Femur (tissue), 1 donor: ENCODE measurements around the gene SRGAP2B.
"Not testable (repeated sequence)": the region's sequence is repeated elsewhere in the genome, so short reads cannot be mapped to it uniquely, and the experiment has no call there.

Experiments used
- DNase-seq: peaks from one replicate; pipeline ENCODE4 v3.0.0-alpha.2; 2017

The SRGAP2B gene

DNA sequence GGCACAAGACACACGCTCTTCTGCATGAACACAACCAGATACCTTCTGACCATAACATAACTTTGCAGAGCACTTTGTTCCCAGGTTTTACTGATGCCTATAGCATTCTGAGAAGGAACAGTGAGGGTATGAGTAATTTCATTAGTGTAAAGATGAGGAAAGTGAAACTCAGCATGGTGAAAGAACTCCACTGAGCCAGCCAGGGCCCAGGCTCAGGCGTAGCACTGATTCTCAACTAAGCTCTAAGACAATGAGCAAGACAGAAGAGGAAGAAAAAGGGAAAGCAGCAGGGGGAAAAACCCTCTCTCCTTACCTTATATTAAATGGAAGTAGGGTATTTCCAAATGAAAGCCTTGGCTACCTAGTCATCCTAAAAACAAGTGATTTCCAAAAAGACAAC lies 155.1 kb downstream of the SRGAP2B start:
- not testable (repeated sequence) for DNase-seq

DNA sequence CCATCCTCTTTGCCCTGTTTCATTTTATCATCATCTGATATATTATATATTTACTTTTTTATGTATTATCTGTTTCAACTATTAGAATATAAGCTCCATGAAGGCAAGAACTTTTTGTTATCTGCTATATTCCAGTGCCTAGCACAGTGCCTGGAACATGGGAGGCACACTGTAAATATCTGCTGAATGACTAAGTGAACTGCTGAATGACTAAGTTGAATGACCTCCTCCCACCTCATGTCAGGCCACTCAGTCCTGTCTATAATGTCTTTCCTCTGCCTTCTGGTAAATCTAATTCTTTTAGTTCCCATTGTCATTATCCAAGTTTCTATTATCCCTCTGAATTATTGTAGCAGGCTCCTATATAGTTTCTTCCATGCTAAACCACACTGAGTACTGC lies 156.5 kb downstream of the SRGAP2B start:
- not testable (repeated sequence) for DNase-seq

DNA sequence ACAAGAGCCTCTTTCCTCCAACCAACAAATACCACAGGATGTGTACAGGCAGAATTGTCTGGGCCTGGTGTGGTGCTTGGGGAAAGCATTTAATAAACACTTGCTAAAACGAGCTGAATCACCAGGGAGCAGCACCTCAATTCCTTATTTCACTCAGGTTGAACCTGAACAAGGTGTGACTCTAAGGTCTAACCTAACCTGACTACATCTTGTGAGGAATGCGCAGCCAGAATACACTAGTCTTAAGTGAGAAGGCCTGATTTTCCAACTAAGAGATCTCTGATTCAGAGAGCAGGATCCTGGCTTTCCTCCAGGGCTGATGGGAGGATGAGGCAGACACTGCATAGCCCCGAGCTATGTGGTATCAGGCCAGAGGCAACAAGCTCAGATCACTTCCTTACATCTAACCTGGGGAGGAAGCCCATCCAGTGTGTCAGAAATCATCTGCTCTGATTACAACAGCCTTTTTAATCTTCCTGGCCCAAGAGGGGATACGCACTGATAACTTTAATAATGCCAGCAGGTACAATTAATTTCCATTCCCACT lies 158.9 kb downstream of the SRGAP2B start:
- DNase-seq: not testable (repeated sequence)

DNA sequence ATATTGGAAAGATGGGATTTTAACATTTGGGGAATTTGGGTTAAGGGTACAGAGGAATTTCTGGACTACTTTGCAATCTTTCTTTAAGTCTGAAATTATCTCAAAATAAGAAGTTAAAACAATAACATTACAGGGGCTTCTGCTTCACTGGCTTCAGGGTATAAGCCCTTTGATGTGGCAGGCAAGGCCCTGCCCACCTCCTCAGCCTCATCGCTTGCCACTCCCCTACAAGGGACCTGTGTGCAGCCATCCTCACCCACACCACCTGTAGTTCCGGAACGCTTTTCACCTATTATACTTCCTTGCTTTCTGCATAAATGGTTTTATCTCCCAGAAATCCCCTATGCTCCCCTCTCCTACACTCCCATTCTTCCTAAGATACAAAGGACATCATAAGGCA lies 159.8 kb downstream of the SRGAP2B start:
- not testable (repeated sequence) for DNase-seq

DNA sequence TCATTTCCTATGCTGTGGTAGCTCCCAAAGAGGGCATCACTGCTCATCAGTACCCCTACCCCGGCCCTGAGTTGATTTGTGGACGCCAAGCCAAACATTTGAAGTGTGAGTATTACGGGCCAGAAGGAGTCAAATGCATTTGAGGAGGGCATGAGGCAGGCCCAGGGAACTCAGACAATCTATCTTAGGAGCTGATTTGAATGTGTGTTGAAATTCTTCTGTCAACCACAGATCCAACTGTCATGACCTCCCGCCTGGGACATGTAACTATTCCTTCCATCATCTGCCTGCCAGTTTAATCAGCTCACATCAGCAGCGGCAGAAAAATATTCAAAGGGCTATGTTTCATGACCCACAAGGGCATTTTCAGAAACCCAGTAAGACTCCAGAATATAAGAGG lies 162.1 kb downstream of the SRGAP2B start:
- DNase-seq: not testable (repeated sequence)

DNA sequence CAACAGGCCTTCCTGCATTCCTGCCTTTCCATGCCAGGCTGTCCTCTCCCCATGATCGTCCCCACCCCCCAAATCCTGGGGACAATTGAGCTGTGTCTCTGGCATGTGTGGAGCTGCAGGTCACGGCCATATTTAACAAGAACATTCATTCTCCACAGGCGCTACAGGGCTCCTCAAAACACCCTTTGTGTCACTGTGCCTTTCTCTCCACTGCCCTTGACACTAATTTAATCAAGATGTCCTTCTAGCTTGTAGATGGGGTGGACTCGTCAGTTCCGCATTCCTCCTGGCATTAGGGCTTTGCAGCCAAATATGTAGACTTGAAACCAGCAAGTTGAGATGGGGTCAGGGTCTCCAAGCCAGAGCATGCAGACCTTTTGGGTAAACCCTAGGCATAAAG lies 163.0 kb downstream of the SRGAP2B start:
- DNase-seq: peak; percentile 12

DNA sequence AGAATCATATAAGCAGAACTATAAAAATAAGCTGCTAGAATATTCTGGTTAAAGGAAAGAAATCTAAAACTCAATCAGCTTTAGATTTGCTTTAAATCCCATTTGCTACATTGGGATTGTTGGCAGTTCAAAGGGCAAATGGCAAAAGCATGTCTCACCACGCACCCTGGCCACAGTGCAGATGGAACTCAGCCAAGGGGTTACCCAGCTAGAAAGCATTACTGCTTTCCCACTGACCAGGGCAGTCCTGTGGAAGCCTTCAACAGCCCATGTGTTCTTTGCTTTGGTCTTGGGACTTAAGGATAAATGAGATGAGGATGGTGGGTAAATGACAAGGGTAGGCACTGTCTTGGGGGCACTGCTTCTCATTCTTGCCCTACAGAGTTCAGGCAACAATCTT lies 163.6 kb downstream of the SRGAP2B start:
- DNase-seq: not testable (repeated sequence)

DNA sequence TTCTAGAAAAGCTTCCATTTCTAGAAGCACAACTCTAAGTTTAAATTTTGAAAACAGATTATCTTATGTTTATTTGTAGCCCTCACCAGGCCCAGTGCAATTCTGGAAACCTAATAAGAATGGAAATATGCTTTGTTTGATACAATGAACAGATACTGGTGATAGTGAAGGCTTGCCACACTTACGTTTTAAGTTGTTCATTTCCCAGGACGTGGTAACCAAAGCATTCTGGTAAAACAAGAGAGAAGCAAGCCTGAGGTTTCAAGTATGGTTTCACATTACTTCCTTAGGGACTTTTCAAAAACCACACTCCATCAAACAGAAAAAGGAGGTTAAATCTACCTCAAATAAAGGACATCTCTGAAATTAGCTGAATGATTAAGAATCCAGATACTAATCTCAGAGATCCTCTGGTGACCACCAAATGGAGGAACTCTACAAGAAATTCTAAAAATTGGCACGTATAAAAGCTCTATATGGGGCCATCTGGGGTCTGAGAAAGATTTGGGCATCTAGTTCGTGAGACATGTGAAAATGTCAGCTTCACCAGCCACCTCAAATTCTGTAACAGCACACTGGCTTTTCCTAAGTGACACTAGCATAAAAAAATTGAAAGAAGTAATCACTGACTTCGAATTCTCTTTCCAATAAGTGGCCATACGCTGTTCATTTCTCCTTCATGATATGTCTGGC lies 164.9 kb downstream of the SRGAP2B start:
- DNase-seq: not testable (repeated sequence)

DNA sequence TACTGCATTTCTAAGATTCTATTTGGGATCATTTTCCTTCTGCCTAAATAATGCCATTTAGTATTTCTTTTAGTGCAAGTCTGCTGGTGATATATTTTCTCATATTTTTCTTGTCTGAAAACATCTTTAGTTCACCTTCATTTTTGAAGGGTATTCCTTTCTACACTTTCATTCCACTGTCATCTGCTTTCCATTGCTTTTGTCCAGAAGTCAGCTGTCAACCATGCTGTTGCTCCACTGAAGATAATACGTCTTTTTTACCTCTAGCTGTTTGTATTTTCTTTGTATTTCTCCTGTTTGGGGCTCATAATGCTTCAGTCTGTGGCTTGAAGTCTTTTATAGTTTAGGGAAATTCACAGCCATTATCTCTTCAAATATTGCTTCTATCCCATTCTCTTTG lies 167.8 kb downstream of the SRGAP2B start:
- DNase-seq: not testable (repeated sequence)

DNA sequence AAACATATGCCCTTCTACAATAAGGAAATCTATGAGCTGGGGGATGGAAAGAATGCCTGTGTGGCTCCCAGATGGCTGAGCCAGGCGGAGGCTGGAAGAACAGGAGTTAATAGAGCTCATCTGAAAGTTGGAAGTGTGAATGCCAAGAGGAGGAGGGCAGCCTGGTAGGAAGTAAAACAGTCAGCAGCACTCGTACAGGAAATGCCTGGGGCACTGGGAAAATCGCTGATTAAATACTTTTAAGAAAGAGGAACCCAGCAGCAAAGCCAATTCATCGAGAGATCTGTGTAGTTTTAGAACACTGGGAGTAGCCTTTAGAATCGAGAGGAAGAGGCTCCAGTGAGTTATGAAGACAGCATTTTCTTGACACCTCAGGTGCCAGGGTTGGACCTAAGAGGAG lies 171.5 kb downstream of the SRGAP2B start:
- not testable (repeated sequence) for DNase-seq

DNA sequence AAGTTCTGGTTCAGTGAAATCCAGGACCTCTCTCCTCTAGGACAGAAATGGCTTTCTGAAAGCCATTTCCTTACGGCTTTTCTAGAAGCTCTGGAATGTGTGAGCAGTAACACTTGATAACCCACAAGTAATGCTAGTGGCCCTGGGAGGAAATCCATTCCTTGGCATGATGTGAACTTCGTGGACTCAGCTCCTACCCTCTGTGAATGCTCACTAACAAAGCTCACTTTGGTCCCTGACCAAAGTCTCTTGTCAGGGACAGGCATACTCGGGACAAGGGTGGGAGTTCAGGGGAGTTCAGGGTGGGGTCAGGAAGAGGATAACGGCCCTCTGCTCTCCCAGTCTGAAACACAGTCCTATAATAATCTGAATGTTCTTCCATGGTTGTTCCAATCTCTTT lies 172.3 kb downstream of the SRGAP2B start:
- peak; percentile 6 for DNase-seq

DNA sequence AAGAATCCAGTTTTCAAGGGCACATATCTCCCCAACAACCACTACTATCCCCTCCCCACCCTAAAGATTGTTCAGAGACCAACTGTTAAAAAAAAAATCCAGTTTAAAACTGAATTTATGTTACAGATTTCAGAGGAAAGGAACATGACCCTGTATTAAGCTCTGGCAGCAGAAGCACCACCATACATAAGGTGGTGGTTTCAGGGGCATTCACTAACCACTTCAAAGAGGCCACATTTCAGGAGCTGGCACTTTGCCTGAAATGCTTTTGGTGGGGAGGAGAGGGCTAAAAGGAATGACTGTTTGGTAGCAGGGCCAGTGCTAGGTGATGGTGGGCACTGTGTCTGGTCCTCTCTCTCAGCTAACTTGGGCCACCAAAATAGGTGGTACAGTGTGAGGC lies 176.0 kb downstream of the SRGAP2B start:
- not testable (repeated sequence) for DNase-seq

DNA sequence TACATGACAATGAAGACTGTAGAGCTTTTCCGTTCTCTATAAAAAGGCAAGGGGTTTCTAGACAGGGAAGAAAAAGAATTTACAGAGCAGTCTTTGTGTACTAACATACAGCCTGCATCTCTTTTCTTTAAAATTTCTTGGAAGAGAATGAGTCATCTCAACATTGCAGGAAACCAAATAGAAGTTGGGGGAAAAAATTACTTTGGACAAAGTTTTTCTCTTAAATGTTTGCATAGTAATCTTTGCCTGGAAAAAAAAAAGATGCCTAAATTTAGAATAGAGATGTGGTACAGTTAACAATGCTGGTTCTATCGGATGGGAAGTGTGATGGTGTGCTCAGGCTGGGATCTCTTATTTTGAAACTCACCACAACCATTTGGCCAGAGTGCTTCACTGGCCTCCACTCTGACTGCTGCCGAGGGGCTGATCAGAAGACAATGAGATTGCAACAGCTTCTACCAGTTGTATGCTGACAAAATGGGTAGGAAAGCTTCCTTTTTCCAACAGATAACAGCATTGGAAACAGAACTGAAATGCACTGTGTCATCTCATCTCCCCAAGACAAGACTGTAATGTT lies 177.0 kb downstream of the SRGAP2B start:
- DNase-seq: not testable (repeated sequence)

DNA sequence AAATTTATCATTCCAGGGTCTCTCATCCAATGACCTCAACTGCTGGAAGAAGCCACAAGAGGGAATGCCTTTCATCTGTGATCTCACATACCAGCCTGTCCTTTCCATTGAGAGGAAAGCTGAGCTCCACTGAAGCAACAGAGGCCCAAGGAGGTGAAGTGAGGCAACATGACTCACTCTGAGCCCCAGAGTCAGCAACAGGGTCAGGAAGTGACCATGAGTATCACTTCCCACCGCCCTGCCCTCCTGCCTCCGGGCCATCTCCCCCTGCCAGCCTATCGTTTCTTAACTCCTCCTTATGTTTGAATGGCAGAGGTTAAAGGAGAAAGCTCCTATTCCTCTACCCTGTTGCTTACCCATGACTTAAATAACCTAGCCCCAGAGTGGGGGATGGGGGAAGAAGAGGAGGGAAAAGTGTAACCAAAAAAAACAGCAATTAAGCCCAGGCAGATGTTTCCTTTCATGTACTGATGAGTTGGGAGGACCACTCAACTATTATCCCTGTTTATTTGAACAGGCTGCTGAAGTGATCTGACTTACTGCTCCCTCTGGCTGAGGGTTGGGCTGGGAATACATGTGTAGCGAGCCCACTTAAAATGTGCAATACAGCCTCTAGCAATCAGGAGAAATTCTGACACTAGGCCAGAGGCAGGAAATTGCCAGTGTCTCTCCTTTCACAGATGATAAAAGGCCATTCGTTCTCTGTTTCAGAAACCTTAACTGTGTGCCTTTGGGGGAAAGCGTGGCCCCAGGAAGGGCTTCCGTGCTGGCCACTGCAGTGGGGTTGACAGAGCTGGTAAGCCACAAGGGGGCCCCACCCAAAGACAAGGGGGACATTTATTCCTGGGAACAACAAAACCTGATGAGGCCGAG lies 177.7 kb downstream of the SRGAP2B start:
- not testable (repeated sequence) for DNase-seq

DNA sequence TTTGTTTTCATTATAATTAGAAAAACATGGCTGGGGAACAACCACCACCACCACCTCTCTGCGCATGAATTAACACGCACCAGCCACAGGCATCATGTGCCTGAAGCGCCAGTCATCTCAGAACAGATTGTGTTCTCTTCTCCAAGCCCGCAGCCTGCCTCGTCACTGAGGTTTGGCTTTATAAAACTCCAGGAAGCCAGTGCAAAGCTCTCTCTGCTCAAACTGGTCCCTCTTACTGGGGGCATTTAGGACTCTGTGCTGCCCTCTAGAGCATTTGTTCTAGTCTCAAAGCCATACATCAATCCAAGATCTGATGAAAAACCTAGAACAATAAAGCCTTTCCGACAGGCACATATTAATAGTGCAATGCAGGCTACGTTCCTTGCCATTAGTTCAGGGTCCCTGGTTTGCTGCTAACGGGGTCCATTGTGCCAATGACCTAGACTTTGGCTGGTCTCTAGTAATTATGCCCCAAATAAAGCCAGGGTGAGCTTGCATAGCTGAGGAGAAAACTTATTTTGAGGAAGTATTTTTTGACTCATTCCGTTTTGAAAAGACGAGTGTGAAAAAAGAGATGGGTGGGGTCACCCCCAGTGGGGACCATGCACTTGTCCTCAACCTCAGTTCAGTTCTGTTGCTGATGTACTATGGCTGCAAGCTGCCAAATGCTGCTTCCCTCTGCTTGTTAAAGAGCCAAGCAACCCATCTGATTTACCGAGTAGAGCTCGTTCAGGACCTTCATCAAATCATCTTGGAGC lies 181.0 kb downstream of the SRGAP2B start:
- not testable (repeated sequence) for DNase-seq

DNA sequence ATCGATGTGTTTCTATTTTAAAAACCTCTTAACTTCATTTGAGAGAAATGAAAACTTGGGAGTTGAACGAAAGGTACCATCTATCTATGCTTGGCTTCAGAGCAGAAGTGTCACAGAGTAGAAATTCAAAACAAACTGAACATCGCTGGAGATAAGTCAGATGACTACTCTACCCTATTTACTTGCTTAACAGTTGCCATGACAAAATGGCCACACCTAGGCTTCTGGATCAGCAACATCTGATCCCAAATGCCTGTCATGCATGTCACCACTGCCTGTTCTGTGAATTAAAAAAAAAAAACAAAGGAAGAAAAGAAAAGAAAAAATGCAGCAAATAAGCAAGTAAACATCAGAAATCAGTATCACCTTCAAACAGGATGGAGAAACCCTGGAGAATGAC lies 181.7 kb downstream of the SRGAP2B start:
- not testable (repeated sequence) for DNase-seq

DNA sequence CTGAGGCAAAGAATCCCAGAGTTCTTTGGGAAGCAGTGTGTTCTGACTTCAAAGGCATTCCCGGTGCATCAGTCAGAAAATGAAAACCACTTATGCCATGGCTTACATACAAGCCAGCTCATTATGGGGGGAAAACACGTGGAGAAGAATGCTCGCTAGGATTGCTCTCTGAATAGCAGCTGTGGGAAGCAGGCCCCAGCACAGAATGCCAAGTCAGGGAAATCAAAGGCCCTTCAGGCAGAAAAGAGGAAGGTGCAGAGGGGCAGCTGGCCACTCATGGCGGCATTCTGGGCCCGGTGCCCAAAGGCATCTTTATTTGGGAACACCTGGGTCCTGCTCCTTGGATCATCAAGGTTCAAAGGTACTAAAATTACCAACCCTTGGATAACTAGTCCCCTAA lies 184.4 kb downstream of the SRGAP2B start:
- not testable (repeated sequence) for DNase-seq

DNA sequence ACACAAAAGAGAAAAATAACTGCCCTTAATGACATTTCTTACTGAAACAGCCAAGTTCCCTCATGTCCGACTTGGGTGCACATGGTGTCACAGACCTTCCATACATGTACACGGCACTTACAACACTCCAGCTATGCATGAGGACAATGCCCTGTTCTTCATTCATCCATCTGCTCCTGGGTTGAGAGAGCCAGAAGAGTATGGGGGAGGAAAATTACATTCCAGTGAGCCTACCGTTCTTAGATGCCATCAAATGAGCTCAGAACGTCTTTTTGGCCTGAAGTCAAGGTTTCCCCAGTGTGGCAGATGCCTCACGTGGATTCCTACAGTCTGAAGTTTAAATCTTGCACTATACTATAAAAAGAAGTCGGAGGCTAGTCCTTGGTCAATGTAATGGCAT lies 194.3 kb downstream of the SRGAP2B start:
- DNase-seq: not testable (repeated sequence)

DNA sequence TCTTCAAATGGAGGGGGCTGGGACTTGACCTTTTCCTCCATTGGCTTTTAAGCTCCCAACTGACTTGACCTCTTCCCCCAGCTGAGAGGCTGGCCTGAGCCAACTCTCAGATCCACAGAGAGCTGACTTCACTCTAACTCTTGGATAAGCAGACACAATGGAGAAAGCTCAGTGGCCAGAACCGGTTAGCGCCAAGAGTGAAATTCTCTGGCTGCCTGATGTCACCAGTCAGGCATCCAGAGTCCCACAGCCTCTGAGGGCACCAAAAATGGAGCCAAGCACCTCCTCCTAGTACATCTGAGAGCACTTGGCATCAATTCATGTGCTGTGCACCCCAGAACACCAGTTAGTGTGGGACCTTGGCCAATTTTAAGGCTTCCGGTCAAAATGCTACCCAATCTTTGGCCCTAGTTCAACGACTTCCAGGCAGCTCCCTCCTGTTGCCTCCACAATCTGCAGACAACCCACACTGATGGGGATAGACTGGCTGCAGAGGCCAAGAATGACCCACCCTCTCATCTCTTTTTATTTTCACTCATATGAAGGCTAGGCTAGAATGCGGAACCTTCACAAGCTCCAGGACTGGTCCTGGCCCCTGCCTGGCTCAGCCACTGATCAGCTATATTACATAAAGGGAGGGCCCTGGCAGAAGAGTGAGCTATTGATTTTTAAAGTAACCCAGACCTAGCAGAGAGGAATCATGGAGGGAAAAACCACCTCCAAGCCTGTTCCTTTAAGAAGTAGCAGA lies 200.5 kb downstream of the SRGAP2B start:
- not testable (repeated sequence) for DNase-seq

DNA sequence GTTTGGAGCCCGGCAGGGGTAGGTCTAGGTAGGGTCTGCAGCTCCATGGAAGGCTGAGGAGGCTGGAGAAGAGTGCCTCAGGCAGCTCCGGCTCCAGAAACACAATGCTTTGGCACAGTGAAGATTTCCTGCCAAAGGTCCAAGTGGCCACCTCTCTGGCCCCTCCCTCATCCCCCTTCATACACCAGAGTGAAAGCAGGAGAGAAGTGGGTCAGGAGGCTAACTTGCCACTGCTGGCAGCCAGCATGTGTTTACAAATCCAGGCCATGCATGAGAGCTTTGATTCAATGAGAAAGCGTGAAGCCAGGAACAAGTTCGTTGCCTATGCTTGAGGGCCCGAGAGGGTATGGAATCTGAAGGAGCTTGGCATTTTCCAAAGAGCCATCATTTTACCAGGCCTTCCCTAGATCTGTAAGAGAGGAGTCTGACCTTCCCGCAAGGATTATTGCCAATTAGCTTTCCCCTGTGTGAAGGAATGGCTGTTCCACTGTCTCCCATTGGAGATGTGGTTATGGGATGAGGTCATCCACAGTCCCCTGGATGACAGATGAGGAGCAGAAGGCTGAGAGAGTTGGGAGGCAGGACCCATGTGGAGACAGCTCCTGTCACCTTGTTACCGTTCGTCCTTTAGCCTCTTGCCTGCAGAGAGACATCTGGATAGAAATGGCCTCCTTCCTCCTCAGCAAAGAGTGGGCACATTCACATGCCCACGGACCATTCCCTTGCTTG lies 201.3 kb downstream of the SRGAP2B start:
- not testable (repeated sequence) for DNase-seq

DNA sequence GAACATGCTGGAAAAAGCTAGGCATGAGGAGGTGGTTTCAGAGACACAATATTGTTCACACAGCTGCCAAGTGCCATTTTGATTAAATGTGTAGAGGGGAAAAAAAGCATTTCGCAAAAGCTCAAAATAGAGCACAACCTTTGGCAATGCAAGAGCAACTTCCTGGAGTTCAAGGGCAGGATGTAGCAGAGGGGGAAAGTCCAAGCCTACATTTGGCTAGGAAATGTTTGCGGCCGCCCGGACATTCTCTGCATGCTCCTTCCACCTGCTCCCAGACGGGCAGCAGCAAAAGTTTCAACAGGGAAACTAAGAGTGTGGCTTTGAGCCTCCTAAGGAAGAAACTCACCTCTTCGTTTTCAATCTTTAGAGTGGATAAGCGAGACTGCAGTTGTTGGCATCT lies 202.1 kb downstream of the SRGAP2B start:
- not testable (repeated sequence) for DNase-seq
